Astrocyte (in vitro differentiated cells and primary cell): Measurements from ENCODE around the gene SOBP. TPM values are rescaled to one million over a fixed set of nuclear protein-coding genes. Genes with fewer than 3 reads are reported as not detected.
A peak's percentile ranks its signal among the peaks of the same experiment; 100 is the strongest.

Experiments
- DNase-seq: peaks from one replicate; pipeline ENCODE4 v3.0.0-alpha.2; 2010; ENCODE audit warnings: low read depth
- FAIRE-seq: peaks from 2 replicates; lab custom pipeline; 2011; peaks lifted over from hg19 to GRCh38; lab: Jason Lieb, UNC
- H2AFZ ChIP-seq: 2 replicates; pipeline ENCODE4 v1.6.0; 2012; ENCODE audit warnings: low read depth, low read length, inconsistent platforms
- H3K27ac ChIP-seq: 2 replicates; pipeline ENCODE4 v1.5.1; 2011; ENCODE audit warnings: low read depth, low read length, inconsistent platforms
- H3K27me3 ChIP-seq: 2 replicates; pipeline ENCODE4 v1.6.0; 2011; ENCODE audit warnings: low read length, inconsistent platforms; ENCODE audit not compliant: insufficient read depth
- H3K36me3 ChIP-seq: 2 replicates; pipeline ENCODE4 v1.5.1; 2011; ENCODE audit warnings: low read length, inconsistent platforms; ENCODE audit not compliant: insufficient read depth
- H3K4me1 ChIP-seq: 2 replicates; pipeline ENCODE4 v1.5.1; 2011; ENCODE audit warnings: low read length, inconsistent platforms; ENCODE audit not compliant: insufficient read depth
- H3K4me2 ChIP-seq: 2 replicates; pipeline ENCODE4 v1.6.0; 2012; ENCODE audit warnings: low read length, inconsistent platforms
- H3K4me3 ChIP-seq: 2 replicates; pipeline ENCODE4 v1.5.1; 2011; ENCODE audit warnings: low read depth, mild to moderate bottlenecking, low read length, inconsistent platforms; ENCODE audit not compliant: insufficient read depth
- H3K79me2 ChIP-seq: 2 replicates; pipeline ENCODE4 v1.6.0; 2012; ENCODE audit warnings: mild to moderate bottlenecking, low read length, inconsistent platforms; ENCODE audit not compliant: insufficient read depth
- H3K9ac ChIP-seq: 2 replicates; pipeline ENCODE4 v1.6.0; 2012; ENCODE audit warnings: mild to moderate bottlenecking, low read length, inconsistent platforms
- H3K9me3 ChIP-seq: 2 replicates; pipeline ENCODE4 v1.5.1; 2012; ENCODE audit warnings: low read depth, mild to moderate bottlenecking, low read length, inconsistent platforms; ENCODE audit not compliant: insufficient read depth
- H4K20me1 ChIP-seq: 2 replicates; pipeline ENCODE4 v1.6.0; 2012; ENCODE audit warnings: low read length, inconsistent platforms; ENCODE audit not compliant: insufficient read depth
- H3K27ac Mint-ChIP-seq: one replicate; pipeline ENCODE4 v1.8.0; 2021; ENCODE audit warnings: mild to moderate bottlenecking, mixed read lengths; ENCODE audit not compliant: unreplicated experiment
- H3K27me3 Mint-ChIP-seq: one replicate; pipeline ENCODE4 v1.8.0; 2021; ENCODE audit warnings: low read depth, mixed read lengths; ENCODE audit not compliant: unreplicated experiment
- H3K36me3 Mint-ChIP-seq: one replicate; pipeline ENCODE4 v1.8.0; 2021; ENCODE audit warnings: low read depth, mixed read lengths; ENCODE audit not compliant: unreplicated experiment
- H3K4me1 Mint-ChIP-seq: one replicate; pipeline ENCODE4 v1.8.0; 2021; ENCODE audit warnings: low read depth, mixed read lengths; ENCODE audit not compliant: unreplicated experiment
- H3K4me3 Mint-ChIP-seq: one replicate; pipeline ENCODE4 v1.8.0; 2021; ENCODE audit warnings: mild to moderate bottlenecking, moderate library complexity, mixed read lengths; ENCODE audit not compliant: unreplicated experiment
- H3K9me3 Mint-ChIP-seq: one replicate; pipeline ENCODE4 v1.8.0; 2021; ENCODE audit warnings: mild to moderate bottlenecking, mixed read lengths; ENCODE audit not compliant: unreplicated experiment
- CTCF ChIP-seq: IDR thresholded peaks from 2 replicates; pipeline ENCODE4 v1.5.1; 2011; ENCODE audit warnings: low read depth, mild to moderate bottlenecking, inconsistent platforms, low read length, moderate library complexity; ENCODE audit not compliant: insufficient read depth
- EZH2 ChIP-seq: IDR thresholded peaks from 2 replicates; pipeline ENCODE4 v1.6.1; 2012; ENCODE audit warnings: mild to moderate bottlenecking, low read length, inconsistent platforms; ENCODE audit not compliant: insufficient read depth
- total RNA-seq: library from RNA; stranded (reverse); gene quantifications from 2 replicates; pipeline ENCODE4 v1.2.1, GENCODE V29; 2021

Gene SOBP
- total RNA-seq, 1 donor from 2014 or later, result 4.7 TPM

- no peak for FAIRE-seq
- Mint-ChIP-seq H3K9me3 (peaks cover 4% of the 10 kb centered on the region), H3K4me1 (peaks cover 35% of the 10 kb centered on the region), H3K36me3 (no peaks in the 10 kb centered on the region), H3K4me3 (no peak overlapping the region), H3K27ac (peak overlapping the region; percentile 90), H3K27me3 (peaks cover under 1% of the 10 kb centered on the region)
- DNase-seq, result no peak
- Histone ChIP-seq H2AFZ (no peak overlapping the region), H3K9ac (no peak overlapping the region), H3K36me3 (no peaks in the 10 kb centered on the region), H3K4me3 (no peak overlapping the region), H3K4me2 (no peak overlapping the region), H3K4me1 (peaks cover 15% of the 10 kb centered on the region), H4K20me1 (no peaks in the 10 kb centered on the region), H3K79me2 (no peaks in the 10 kb centered on the region), H3K27me3 (no peaks in the 10 kb centered on the region), H3K9me3 (no peaks in the 10 kb centered on the region), H3K27ac (no peak overlapping the region)
- TF ChIP-seq EZH2 (no peak), CTCF (no peak)
Observed at GRCh38 chr6:107699697-107700325, 209.9 kb downstream of the SOBP start.

GRCh38 chr6:107703606-107704005, 213.7 kb downstream of the SOBP start:
- peaks cover 4% of the 10 kb centered on the region for H3K9me3 Mint-ChIP-seq
- Histone ChIP-seq H3K4me1 (peaks cover 3% of the 10 kb centered on the region), H3K79me2 (no peaks in the 10 kb centered on the region), H3K4me2 (no peak overlapping the region), H3K36me3 (no peaks in the 10 kb centered on the region), H3K27me3 (no peaks in the 10 kb centered on the region), H3K4me3 (no peak overlapping the region), H3K9ac (no peak overlapping the region), H3K9me3 (no peaks in the 10 kb centered on the region), H3K27ac (no peak overlapping the region), H4K20me1 (no peaks in the 10 kb centered on the region), H2AFZ (no peak overlapping the region)
- no peak for DNase-seq
- FAIRE-seq, result no peak
- H3K27me3 Mint-ChIP-seq, result peaks cover 17% of the 10 kb centered on the region
- H3K4me1 Mint-ChIP-seq, result peaks cover 14% of the 10 kb centered on the region
- H3K4me3 Mint-ChIP-seq, result no peak overlapping the region
- no peak overlapping the region for H3K27ac Mint-ChIP-seq
- no peaks in the 10 kb centered on the region for H3K36me3 Mint-ChIP-seq
- TF ChIP-seq CTCF (no peak), EZH2 (no peak)

- H3K9ac ChIP-seq, result no peak overlapping the region
- no peak for FAIRE-seq
- no peak overlapping the region for H3K4me3 ChIP-seq
- no peaks in the 10 kb centered on the region for H3K4me1 ChIP-seq
- peaks cover 9% of the 10 kb centered on the region for H3K4me1 Mint-ChIP-seq
- H3K36me3 Mint-ChIP-seq, result no peaks in the 10 kb centered on the region
- peaks cover 21% of the 10 kb centered on the region for H3K27me3 Mint-ChIP-seq
- H3K79me2 ChIP-seq, result no peaks in the 10 kb centered on the region
- TF ChIP-seq CTCF (peak; percentile 88), EZH2 (no peak)
- no peaks in the 10 kb centered on the region for H3K36me3 ChIP-seq
- DNase-seq, result peak; percentile 30
- H3K27ac ChIP-seq, result no peak overlapping the region
- H3K27ac Mint-ChIP-seq, result no peak overlapping the region
- no peaks in the 10 kb centered on the region for H3K9me3 ChIP-seq
- no peaks in the 10 kb centered on the region for H4K20me1 ChIP-seq
- no peak overlapping the region for H3K4me3 Mint-ChIP-seq
- peak overlapping the region; percentile 43 for H2AFZ ChIP-seq
- no peaks in the 10 kb centered on the region for H3K27me3 ChIP-seq
- peak overlapping the region; percentile 69 for H3K4me2 ChIP-seq
- H3K9me3 Mint-ChIP-seq, result peaks cover 4% of the 10 kb centered on the region
Observed at GRCh38 chr6:107704347-107705013, 214.6 kb downstream of the SOBP start.
